HG03066 (cell line): ENCODE results near the gene ZFAND2B.

ENCODE experiments used
- ATAC-seq: cut with Tn5 transposase; IDR thresholded peaks from one replicate; pipeline ENCODE4 v1.9.1; 2021; ENCODE audit warnings: low read depth; ENCODE audit not compliant: unreplicated experiment

The ZFAND2B gene

GRCh38 chr2:219220652-219221402 is 14.2 kb downstream of the ZFAND2B start:
- ATAC-seq = no peak

- no peak for ATAC-seq
Observed at GRCh38 chr2:219221957-219222518, 15.5 kb downstream of the ZFAND2B start.

GRCh38 chr2:219223831-219224610 is 17.4 kb downstream of the ZFAND2B start:
- no peak for ATAC-seq

GRCh38 chr2:219225350-219225749 is 18.8 kb downstream of the ZFAND2B start:
- no peak for ATAC-seq

GRCh38 chr2:219228041-219228910 is 21.7 kb downstream of the ZFAND2B start:
- ATAC-seq = no peak

GRCh38 chr2:219228911-219229304 is 22.3 kb downstream of the ZFAND2B start:
- ATAC-seq = peak; percentile 8

GRCh38 chr2:219229305-219230058 is 22.9 kb downstream of the ZFAND2B start, which contains the start of the genes ANKZF1 and ATG9A:
Gene ANKZF1 (plus strand): TSS chr2:219229806. CDS start chr2:219230258, 452 bp downstream.
Gene ATG9A (minus strand): TSS chr2:219229636. CDS start chr2:219228024, 1,612 bp downstream.
- ATAC-seq = peak; percentile 96

- ATAC-seq = no peak
Observed at GRCh38 chr2:219230059-219230540, 23.5 kb downstream of the ZFAND2B start.

- no peak for ATAC-seq
Observed at GRCh38 chr2:219234331-219234730, 27.7 kb downstream of the ZFAND2B start.

GRCh38 chr2:219243291-219243761 is 36.7 kb downstream of the ZFAND2B start:
- no peak for ATAC-seq

- no peak for ATAC-seq
Observed at GRCh38 chr2:219244789-219245147, 38.2 kb downstream of the ZFAND2B start.

- peak; percentile 73 for ATAC-seq
Observed at GRCh38 chr2:219245148-219245898, 38.7 kb downstream of the ZFAND2B start, which contains the start of the genes GLB1L and STK16. Gene GLB1L (minus strand): TSS chr2:219245444. CDS start chr2:219243573, 1,871 bp downstream. Gene STK16 (plus strand): TSS chr2:219245479. CDS start chr2:219246000, 521 bp downstream.

- no peak for ATAC-seq
Observed at GRCh38 chr2:219245899-219246230, 39.3 kb downstream of the ZFAND2B start.

- ATAC-seq = no peak
Observed at GRCh38 chr2:219246559-219246958, 40.0 kb downstream of the ZFAND2B start.

- no peak for ATAC-seq
Observed at GRCh38 chr2:219247678-219248642, 41.4 kb downstream of the ZFAND2B start.

GRCh38 chr2:219248845-219249202 is 42.2 kb downstream of the ZFAND2B start:
- no peak for ATAC-seq

GRCh38 chr2:219249203-219249980 is 42.8 kb downstream of the ZFAND2B start:
- ATAC-seq = peak; percentile 35
